HG02885 (cell line): ENCODE data around the gene YKT6.

Experiments used
- ATAC-seq: cut with Tn5 transposase; IDR thresholded peaks from one replicate; pipeline ENCODE4 v1.9.1; 2021; ENCODE audit warnings: mild to moderate bottlenecking; ENCODE audit not compliant: unreplicated experiment, poor library complexity

The YKT6 gene

DNA sequence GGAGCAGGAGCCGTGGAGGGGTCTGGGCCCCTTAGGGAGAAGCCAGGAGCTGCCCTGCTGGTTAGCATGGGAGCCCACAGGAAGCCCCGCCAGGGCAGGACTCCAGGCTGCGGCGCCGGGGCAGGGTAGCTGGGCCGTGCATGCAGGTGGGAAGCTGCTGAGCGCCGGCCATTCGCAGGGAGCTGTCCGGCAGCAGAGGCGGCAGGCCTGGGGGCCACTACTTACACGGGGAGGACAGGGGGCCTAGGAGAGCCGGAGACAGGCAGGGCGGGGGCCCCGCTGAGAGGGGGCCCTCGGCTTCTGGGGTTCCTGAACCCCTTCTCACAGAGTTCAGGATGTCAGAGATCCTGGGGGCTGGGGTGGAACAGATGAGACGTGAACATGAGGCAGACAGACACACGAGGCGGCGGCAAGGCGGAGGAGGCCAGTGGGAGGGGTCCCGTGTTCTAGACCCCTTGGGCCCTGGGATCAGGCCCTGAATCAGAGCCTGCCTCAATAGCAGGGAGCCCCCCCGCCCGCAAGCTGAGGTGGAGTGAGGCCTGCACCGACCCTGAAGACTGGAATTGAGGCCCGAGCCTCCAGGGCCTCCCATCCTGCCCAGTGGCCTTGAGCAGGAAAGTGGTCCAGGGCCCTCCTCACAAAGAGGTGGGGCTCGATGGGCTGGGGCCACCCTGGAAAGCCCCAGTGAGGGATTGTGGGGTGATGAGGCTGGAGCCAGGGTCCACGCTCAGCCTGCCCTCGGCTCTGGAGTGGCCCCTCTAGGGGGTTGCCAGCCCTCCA, 28.0 kb downstream of the YKT6 start:
- no peak for ATAC-seq

DNA sequence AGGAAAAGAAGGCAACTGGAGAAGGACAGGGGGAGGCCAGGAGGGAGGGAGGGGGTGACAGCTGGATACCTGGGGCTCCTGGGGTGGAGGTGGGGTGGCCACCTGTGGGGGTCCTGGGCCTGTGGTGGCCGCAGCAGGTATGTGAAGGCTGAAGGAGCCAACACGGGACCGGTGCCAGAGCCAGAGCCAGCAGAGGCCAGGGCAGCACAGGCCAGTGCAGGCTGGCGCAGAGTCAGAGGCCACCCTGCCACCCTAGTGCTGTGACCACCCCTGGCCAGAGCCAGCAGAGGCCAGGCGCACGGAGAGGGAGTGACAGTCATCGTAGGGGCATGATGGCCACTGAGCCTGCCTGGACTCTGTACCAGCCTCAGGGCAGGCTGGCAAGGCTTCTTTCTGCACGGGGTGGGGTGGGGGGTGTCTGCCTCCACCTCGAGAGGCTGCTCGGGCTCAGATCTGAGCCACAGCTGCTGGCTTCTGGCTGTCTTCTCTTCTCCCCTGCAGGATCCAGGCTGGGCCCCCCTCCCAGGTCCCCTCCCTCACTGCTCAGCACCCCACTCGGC, 28.8 kb downstream of the YKT6 start:
- ATAC-seq: no peak

DNA sequence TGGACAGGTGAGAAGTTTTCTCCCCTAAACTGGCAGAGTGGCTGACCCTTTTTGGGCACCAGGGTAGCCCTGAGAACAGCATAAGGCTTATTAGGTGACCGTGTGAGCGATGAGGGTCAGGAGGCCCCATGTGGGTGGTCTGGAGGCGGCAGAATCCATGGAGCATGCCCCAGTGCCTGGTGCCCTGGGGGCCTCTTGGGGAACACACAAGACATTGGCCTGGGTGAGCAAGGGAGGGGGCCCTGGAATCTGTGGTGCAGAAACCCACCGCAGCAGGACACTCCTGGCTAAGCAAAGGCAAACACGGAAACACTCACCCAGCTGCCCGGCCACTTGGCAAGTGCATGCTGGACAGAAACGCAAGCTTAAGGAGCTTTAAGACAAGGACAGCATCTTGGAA, 29.5 kb downstream of the YKT6 start:
- ATAC-seq: no peak

DNA sequence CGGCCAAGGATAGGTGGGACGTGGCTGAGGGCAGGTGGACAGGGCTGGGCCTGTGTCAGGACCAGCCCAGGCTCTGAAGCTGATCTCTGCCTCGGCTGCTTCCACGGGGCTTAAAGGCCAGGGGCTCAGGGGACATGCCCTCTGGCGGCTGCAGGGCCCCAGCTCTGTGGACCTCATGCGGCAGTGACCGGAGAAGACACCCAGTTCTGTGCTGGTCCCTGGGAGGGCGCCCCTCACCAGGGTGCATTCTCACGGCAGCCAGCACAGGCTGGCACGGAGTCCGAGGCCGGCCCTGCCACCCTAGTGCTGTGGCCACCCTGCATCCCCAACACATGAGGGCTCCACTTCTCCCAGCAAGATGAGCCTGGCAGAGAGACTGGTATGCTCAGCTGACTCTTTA, 30.3 kb downstream of the YKT6 start:
- ATAC-seq: no peak

DNA sequence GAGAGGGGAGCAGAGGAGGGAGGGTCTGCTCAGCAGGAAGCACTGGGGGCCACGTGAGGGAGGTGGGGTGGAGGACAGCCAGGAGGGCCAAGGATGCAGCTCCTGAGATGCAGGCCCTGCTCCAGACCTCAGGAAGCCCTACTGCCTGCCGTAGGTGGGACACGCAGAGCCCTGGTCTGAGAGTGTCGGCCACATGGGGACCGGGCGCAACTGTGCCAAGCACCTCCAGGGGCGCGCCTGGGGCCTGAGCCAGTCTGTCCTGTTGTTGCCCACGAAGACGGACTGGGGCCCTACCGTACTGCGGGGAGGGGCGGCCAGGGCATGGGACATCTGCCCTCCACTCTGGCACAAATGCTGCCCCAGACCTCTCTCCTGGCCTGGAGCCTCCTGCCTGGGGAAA, 31.6 kb downstream of the YKT6 start:
- ATAC-seq: no peak

DNA sequence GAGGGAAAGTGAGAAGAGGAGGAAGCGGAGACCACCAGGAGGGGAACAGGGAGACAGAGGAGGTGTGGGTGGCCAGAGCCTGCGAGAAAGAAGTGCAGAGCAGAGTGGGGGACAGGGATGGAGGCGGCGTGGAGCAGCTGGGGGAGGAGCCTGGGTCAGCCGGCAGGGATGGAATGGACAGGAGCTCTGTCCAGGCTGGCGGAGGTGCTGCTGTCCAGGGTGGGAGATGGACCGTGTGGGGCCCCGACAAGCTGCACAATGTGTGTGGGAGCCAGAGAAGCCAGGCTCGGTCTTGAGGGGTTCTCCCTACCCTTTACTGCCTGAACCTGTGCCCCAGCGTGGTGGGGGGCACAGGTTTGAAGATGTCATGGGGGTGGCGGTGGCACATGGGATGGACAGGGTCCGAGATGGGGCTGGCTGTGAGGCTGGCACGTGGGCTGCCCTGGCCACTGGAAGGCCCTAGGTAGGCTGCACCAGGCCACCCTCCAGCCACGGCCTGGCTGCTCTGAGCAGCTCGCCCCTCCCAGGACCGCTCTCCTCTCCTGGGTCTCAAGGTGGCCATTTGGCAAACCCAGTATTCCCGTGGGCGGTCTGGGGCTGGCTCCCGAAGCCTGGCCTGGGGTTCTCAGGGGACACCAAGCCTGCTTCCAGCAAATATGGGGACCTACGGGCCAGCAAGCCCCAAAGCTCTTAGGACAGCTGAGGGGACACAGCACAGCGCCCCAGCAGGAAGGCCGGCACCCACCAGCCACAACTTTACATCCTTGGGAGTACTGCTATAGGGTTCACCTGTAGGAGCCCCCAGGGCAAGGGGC, 32.3 kb downstream of the YKT6 start:
- ATAC-seq: no peak

DNA sequence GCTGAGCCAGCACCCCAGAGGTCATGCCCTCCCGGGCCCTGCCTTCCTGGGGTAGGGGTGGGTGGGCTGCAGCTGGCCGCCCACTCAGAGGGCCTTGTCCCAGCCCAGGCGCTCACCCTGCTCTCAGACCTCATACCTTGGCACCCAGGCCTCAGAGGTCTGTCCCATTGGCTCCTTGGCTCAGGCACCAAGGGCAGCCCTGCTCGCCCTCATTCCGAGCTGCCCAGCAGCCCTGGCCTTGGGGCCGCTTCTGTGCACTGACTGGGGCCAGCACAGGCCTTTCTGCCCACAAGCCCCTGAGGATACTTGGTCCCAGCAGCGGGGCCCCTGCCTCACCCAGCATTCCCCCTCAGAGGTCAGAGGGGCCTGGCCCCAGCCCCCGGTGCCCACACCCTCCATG, 34.3 kb downstream of the YKT6 start:
- ATAC-seq: no peak

DNA sequence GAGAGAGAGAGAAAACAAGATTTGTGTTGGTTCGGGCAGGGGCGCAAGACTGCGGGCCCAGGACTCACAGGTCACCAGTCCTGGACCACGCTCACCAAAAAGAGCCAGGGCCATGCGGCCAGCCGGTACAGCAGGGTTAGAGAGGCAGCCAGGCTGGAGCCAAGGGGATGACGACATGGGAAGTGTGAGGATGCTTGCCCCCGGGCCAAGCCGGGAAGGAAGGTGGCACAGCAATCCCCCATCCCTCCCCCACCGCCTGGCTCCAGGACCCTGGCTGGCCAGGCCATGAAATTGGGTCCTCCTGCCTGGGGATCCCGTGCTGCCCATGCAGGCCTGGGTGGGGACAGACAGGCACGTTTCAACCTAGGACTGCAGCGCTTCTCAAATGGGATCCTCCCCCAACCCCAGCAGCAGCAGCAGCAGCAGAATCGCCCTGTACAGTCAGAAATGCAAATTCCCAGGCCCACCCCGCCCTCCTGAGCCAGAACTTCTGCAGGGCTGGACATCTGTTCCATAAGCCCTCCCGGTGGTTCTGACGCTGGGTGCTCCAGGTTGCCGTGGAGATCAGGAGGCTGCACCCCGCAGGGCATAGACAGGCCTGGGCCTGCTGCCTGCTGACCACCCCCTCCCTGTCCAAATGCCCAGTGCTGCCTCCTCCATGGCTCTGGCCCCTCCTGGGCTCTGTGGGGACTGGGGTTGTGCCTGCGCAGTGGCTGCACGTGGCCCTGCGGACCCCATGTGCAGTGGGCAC, 35.0 kb downstream of the YKT6 start:
- no peak for ATAC-seq

DNA sequence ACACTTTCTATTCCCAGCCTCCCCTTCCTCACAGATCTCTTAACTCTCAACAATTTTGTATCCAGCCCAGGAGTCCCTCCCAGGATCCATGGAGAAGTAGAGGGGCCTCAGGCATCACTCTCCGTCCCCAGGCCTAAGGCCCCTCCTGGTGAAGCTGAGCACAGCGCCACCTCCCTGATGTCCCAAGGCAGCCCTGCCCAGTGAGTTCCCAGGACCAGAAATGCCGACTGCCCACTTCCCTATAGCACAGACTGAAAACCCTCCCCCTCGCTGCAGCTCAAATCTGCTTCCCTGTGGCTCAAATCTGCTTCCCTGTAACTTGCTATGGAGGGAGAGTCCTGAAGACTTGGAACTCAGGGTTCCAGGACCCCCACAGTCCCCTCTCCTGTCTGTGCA, 35.6 kb downstream of the YKT6 start:
- ATAC-seq: no peak

DNA sequence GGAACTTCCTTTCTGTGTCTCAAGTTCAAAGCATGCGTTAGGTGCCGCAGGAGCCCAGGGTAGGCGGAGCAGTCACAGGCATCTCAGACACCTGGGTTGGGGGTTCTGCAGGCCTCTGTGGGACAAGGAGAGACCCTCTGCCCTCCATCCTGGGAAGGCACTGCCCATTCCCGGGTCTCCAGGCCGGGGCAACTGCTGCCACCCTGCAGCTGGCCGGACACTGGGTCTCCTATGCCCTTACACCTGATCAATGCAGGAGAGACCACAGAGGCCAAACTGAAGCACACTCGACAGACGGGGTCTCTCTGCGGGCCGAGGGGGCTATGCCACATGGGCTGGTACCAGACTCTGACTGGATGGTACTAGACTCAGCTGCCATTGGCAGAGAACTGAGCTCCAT, 36.9 kb downstream of the YKT6 start:
- ATAC-seq: no peak

DNA sequence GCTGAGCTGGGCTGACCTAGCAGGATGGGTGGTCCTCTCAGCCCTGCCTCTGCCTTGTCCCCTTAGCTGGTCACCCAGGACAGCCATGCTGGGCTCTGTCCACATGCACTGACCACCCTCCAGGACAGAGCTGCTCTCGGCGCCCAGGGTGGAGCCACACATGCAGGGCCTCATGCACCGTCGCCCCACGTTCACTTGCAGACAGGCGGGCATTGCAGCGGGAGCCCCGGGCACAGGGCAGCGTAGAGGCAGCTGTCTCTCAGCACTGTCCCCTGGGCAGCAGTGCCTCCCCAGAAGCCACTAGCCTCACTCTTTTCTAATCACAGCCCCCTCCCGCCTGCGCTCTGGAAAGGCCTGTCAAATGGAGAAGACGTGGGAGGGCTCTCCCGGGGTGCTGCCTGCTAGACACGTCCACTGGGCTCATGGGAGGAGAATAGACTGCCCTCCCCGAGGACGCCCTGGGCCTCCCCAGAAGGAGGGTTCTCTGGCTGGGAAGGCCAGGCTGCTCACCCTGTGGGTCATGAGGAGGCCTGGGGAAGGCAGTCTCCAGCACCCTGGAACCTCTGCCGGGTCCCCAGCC, 37.4 kb downstream of the YKT6 start:
- no peak for ATAC-seq

DNA sequence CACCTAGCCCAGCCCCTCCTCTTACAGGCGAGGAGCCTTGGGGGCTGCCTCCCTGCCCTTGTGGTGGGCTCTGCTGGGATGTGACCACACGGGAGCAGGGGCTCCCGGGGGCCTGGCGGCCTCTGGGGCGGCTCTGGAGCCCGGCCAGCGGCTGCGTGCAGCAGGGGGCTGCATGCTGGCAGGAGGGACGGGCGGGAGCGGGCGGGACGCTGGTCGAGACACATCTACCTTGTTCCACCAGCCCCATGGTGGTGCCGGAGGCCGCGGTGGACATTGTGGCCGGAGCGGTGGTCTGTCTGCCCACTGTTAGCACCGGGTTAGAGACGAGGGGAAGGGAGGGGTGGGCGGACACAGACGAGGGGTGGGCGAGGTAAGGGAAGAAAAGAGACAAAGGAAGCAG, 38.6 kb downstream of the YKT6 start:
- no peak for ATAC-seq

DNA sequence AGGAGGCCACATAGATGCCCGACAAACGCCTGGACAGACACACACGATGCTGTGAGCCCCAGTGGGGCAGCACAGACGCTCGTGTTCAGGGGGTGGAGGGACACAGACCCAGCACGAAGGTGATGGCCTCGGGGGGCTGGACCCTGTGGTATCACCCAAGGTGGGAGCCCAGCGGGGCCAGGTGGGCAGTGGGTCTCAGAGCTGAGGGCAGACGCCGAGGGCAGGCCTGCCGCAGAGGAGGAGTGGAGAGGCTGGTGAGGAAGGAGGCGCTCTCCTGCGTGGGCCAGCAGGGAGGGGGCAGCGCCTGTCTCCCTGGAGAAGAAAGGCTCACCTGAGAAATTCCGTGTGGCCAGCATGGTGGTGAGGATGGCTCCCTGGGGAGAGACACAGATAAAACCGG, 39.6 kb downstream of the YKT6 start:
- ATAC-seq: no peak

DNA sequence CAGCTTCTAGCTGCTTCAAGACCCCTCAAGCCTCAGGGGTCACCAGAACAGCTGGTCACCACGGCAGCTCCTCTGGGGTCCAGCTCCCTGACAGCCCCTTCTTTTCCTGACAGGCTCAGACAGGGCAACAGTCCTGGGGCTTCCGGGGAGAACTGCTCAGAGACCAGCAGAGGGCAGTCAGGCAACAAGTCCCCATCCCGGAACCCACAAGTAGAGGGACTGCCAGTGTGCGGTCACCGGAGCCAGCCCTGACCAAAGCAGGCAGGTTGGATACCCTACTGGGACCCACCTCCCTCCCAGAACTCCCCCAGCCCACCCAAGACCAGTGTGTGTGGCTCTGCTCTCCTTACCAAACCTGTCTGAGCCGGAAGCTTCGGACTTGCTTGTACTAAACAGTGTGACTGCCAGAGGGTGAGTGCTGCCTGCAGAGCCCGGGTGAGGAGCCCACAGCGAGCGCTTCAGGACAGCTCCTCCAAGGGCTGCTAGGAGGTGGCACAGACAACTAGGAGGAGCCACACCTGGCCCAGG, 40.3 kb downstream of the YKT6 start:
- no peak for ATAC-seq

DNA sequence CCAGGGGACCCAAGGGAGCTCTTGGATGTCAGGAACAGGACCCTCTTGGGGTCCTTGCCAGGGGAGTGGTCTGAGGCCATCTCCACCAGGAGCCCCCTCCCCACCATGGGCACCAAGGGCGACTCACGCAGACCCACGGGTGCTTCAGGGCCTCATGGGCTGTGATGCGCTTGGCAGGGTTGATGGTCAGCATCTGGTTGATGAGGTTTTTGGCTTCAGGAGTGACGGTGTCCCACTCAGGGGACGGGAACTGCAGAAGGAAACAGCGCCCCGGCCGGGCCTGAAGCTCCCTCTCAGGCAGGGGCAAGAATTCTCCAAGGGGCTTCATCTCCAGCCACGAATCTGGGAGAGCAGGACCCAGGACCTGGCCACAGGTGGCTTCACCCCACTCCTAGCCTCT, 41.3 kb downstream of the YKT6 start:
- no peak for ATAC-seq

DNA sequence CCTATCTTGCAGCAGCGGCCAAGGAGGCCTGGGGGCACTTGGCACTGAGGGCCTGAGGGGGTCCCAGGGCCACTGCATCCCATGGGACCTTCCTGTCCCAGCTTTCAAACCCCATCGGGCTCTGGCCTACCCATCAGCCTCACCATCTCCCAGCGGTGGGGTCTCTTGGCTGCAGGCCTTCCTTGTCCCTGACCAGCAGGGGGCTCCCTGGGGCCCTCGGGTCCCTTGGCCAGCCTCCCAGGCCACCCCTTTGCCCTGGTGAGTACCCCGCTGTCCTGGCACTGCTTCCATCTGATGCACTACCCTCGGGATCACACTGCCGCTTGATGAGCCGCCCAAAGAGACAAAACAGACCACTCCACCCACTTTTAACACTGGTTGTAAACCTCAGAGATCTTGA, 43.5 kb downstream of the YKT6 start:
- no peak for ATAC-seq

DNA sequence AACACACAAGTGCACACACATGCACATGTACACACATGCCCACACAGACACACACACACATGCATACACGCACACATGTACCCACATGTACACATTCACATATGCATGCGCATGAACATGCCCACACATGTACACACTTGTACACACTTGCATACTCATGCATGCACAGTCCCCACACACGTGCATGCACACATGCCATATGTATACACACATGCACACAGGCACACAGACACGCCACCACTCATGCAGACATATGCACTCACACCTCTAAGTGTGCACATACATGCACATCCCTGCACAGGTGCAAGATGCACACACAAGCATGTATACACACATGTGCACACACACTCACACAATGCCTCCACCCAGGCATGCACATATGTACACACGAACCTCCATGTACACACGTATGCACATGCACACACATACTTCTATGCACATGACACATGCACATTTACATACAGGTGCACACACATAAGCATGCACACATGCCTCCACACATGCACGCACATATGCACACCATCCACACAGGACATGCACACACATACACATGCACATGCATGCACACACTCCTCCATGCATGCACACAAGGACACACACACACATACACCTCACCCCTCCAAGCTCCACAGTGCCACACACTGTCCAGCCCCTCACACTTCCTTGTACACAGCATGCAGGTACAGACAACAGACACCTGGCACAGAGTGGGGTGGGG, 45.8 kb downstream of the YKT6 start:
- no peak for ATAC-seq

DNA sequence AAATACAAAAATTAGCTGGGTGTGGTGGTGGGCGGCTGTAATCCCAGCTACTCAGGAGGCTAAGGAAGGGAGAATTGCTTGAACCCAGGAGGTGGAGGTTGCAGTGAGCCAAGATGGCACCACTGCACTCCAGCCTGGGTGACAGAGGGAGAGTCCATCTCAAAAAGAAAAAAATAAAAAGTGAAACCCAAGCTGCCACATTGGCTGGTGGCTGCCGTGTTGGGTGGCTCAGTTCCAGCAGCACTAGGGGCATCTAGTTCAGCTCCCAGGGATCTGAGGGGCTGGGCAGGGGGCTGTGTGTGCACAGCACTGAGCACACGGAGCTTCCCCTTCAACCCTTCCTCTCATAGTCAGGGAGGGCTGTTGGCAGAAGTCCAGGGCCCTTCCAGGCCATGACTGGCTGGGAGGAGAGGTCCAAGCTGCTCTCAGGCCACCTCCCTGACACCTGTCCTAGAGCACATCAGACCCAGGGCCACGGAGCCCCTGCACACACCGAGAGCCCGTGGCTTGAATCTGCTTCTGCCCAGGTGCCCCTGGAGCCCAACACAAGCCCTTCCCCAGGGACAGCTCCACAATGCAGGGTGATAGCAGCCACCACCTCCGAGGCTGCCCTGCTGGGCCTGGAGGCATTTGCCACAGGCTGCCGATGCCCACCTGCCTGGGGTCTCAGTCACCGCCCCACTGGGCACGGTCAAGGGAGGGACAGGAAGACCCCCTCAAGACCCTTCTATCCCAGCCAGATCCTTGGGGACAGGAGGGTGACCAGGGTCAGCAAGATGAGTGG, 47.3 kb downstream of the YKT6 start:
- ATAC-seq: no peak
